T-helper 2 cell treated with Interferon-gamma antibody and Interleukin-4, amounts not matched to agents 5 μg/mL and 100 μg/mL, for 36 hours (primary cell): Measurements from ENCODE around the gene PDE6G.

Source experiments
- DNase-seq: peaks from one replicate; pipeline ENCODE4 v3.0.0; 2021; ENCODE audit warnings: low spot score
- H3K27ac Mint-ChIP-seq: one replicate; pipeline ENCODE4 v1.8.0; 2021; ENCODE audit warnings: mild to moderate bottlenecking, mixed read lengths
- H3K27me3 Mint-ChIP-seq: one replicate; pipeline ENCODE4 v1.8.0; 2021; ENCODE audit warnings: low read depth, mixed read lengths
- H3K36me3 Mint-ChIP-seq: one replicate; pipeline ENCODE4 v1.8.0; 2021; ENCODE audit warnings: low read depth, mixed read lengths
- H3K4me1 Mint-ChIP-seq: one replicate; pipeline ENCODE4 v1.8.0; 2021; ENCODE audit warnings: low read depth, mixed read lengths
- H3K4me3 Mint-ChIP-seq: one replicate; pipeline ENCODE4 v1.8.0; 2022; ENCODE audit warnings: mild to moderate bottlenecking, moderate library complexity, mixed read lengths
- H3K9me3 Mint-ChIP-seq: one replicate; pipeline ENCODE4 v1.8.0; 2021; ENCODE audit warnings: mixed read lengths

PDE6G gene

DNA sequence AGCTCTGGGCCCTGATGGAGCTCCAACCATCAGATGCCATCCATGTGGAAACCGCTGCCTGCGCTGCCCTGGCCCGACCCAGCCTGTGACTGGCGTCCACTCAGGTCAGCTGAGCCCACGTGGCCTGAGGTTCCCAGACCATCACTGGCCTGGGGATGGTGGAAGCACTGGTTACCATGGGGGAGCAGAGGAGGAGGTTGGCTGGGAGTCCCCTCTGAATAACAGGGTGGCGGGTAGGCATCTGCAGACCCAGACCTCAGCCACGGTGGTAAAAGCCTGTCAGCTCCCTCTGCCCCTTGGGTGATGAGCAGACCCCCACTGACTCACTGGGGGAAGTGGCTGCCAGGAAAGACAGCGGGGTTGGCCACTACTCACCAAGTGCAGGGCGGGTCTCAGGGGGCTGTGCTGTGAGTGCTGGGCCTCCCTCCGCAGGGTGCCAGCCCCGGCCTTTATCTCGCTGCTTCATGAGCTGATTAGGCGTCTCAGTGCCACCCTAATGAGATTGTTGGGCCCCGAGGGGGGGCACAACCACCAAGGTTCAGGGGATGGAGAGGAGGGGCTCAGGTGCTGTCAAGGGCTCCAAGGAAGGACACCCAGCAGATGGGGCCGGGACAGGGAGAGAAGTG is at the start of gene PDE6G:
Gene PDE6G, minus strand, starts transcription at position 425 of the 626 bp plus-strand sequence. CDS start 3,237 bp downstream, outside the sequence.
- H3K4me1 Mint-ChIP-seq = peaks cover 16% of the 10 kb centered on the region
- H3K27me3 Mint-ChIP-seq = no peaks in the 10 kb centered on the region
- DNase-seq = no peak
- H3K9me3 Mint-ChIP-seq = no peaks in the 10 kb centered on the region
- H3K4me3 Mint-ChIP-seq = peak within 1 kb of the TSS; percentile 15
- H3K36me3 Mint-ChIP-seq = no peaks in the 10 kb centered on the region
- H3K27ac Mint-ChIP-seq = peak within 1 kb of the TSS; percentile 60

DNA sequence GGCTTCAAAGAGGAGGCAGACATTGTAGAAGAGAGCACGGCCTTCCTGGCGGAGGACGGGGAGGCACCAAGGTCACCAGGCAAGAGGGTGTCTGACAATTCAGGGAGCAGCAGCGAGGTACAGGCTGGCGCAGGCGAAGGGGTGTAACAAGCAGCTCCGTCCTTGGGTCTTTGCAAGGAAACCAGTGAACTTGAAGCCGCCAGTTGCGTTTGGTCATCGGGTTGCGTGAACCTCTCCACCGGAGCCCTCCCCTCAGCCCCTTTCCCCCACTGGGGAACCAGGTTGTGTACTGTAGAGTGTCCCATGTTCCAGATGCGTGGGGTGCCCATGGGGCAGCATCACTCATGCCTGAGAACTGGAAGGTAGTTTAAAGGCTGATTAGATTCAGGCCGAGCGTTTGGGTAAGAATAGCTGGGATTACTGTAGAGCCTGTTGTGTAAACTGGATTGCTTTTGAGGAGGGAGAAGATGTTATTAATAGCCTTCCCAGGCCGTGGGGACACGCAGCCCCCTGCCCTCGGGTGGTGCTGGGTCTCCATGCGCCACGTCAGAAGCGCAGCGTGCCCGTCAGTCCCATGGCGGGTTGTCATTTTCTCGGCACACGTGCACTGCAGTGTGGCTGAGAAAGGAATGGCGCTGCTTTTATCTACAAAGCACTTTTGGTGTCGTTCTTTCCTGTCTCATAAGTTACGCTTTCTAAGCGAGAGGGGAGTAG is 49.3 kb upstream of the PDE6G start:
- peaks cover 37% of the 10 kb centered on the region for H3K36me3 Mint-ChIP-seq
- no peak for DNase-seq
- no peak overlapping the region for H3K4me3 Mint-ChIP-seq
- peaks cover 13% of the 10 kb centered on the region for H3K4me1 Mint-ChIP-seq
- no peak overlapping the region for H3K27ac Mint-ChIP-seq
- no peaks in the 10 kb centered on the region for H3K27me3 Mint-ChIP-seq
- H3K9me3 Mint-ChIP-seq = no peaks in the 10 kb centered on the region

DNA sequence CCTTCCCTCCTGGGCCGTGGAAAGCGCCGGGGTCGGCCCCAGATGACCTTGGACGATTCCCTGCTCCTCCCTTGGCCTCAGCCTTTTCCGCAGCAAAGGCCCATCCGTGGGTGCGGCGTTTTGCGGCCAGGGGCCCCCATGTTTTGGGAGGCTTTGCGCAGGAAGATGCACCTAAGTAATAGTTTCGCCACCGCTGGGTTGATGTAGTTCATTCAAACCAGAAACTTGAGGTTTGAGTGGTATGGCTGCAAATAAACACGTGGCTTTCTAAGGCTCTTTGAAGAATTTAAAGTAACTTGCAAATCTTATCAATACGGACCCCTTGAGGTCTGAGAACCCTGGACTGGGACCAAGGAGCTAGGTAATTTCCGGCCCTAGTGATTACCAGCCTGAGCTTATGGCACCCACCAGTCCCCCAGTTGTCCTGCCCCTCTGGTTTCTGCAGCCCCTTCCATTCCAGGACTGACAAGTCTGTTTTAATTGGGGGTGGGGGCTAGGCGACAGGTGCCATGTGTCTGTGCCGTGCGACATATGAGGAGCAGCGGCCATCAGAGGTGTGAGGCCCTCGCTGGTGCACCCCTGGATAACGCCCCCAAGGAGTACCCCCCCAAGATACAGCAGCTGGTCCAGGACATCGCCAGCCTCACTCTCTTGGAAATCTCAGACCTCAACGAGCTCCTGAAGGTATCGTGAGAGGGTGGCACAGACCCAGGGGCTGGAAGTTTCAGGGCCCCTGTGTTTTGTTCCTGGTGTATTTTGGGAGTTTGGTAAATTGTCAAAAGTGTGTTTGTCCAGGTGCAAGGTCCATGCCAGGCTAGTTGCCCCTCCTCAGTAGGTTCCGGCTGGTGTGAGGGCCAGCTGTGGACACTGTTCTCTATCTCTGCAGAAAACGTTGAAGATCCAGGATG is 47.7 kb upstream of the PDE6G start:
- Mint-ChIP-seq H3K4me1 (peaks cover 11% of the 10 kb centered on the region), H3K27me3 (no peaks in the 10 kb centered on the region), H3K27ac (peak overlapping the region; percentile 77), H3K36me3 (peaks cover 39% of the 10 kb centered on the region), H3K4me3 (peak overlapping the region; percentile 83), H3K9me3 (no peaks in the 10 kb centered on the region)
- DNase-seq = no peak

DNA sequence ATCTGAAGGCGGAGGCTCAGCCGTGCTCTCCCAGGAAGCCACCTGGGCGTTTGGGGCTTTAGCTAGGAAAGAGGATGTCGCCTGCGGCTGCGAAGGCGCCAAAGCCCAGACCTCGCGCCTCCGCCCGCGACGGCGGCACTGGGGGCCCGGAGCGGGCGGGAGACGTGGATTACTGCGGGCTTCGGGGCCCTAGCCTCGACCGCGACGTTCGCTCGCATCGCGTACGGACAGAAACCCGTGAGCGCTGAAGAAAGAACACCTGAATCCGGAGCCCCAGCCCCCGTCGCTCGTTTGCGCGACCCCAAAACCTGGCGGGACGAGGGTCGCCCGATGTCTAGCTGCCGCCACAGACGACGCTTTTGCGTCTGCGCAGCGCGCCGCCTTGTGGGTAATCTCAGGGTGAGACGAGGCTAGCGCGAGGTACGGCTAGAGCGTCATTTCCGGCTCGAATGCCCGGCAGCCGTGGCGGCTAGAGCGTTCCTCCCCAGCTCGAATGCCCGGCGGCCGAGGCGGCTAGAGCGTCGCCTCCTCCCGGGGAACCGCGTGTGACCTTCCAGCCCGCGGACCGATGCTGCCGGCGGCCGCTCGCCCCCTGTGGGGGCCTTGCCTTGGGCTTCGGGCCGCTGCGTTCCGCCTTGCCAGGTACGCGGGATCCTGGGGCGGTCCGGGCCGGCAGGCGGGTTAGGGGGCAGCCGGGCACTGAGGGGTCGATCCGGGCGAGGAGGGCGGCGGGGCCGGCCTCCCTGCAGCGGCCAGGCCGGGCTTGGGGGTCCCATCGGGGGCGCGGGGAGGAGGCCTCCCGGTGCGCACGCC is 46.8 kb upstream of the PDE6G start, which contains the start of gene MRPL12:
Gene MRPL12, plus strand, starts transcription at position 434 of the 813 bp plus-strand sequence. Its CDS starts 135 bp downstream, at position 569.
- Mint-ChIP-seq H3K27ac (peak within 1 kb of the TSS; percentile 96), H3K36me3 (peaks cover 44% of the 10 kb centered on the region), H3K27me3 (no peaks in the 10 kb centered on the region), H3K4me1 (peaks cover 11% of the 10 kb centered on the region), H3K9me3 (no peaks in the 10 kb centered on the region), H3K4me3 (peak within 1 kb of the TSS; percentile 97)
- DNase-seq = peak; percentile 90

DNA sequence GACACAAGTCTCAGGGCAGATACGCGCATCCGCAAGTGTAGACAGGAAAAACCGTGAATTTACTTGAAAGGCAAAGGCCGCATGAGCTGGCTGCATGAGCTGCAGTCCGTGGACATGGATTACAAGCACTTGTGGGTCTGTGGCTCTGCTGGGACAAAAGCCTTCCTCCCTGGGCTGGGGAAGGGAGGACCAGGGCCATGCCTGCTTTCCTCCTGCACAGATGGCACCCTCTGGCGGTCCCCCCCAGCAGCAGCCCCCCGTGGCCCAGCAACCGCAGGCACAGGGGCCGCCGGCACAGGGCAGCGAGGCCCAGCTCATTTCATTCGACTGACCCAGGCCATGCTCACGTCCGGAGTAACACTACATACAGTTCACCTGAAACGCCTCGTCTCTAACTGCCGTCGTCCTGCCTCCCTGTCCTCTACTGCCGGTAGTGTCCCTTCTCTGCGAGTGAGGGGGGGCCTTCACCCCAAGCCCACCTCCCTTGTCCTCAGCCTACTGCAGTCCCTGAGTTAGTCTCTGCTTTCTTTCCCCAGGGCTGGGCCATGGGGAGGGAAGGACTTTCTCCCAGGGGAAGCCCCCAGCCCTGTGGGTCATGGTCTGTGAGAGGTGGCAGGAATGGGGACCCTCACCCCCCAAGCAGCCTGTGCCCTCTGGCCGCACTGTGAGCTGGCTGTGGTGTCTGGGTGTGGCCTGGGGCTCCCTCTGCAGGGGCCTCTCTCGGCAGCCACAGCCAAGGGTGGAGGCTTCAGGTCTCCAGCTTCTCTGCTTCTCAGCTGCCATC is 45.1 kb upstream of the PDE6G start:
- Mint-ChIP-seq H3K4me1 (peaks cover 11% of the 10 kb centered on the region), H3K27ac (peak overlapping the region; percentile 45), H3K36me3 (peaks cover 53% of the 10 kb centered on the region), H3K27me3 (no peaks in the 10 kb centered on the region), H3K9me3 (no peaks in the 10 kb centered on the region), H3K4me3 (peak overlapping the region; percentile 97)
- no peak for DNase-seq

DNA sequence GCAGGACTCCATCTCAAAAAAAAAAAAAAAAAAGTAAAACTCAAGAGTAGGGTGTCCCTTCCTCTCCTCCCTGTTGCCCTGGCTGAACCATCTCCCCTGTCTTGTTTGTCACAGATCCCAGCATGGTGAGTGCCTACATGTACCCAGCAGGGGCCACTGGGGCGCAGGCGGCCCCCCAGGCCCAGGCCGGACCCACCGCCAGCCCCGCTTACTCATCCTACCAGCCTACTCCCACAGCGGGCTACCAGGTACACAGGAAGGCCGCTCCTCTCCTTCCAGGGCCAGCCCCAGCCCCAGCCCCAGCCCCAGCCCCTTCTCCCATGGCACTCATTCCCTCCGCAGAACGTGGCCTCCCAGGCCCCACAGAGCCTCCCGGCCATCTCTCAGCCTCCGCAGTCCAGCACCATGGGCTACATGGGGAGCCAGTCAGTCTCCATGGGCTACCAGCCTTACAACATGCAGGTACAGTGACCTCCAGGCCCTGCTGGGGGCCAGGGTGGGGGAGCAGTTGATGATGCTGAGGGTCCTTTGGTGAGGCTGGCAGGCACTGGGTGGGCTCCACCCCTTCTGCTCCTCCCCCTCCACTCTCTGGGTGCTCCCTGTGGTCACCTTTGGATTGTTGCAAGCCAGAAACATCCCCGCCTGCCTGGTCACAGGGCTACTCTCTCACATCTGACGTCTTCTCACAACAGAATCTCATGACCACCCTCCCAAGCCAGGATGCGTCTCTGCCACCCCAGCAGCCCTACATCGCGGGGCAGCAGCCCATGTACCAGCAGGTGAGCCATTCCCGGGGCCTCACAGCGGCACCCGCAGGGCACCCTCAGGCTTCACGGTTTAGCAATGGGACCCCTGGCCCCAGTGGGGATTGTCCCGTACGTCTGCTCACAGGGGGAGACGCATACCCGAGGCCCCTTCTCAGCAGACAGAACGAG is 44.3 kb upstream of the PDE6G start:
- peaks cover 50% of the 10 kb centered on the region for H3K36me3 Mint-ChIP-seq
- H3K27me3 Mint-ChIP-seq = no peaks in the 10 kb centered on the region
- H3K4me1 Mint-ChIP-seq = peaks cover 11% of the 10 kb centered on the region
- H3K27ac Mint-ChIP-seq = no peak overlapping the region
- no peak for DNase-seq
- H3K4me3 Mint-ChIP-seq = peak overlapping the region; percentile 48
- H3K9me3 Mint-ChIP-seq = no peaks in the 10 kb centered on the region

DNA sequence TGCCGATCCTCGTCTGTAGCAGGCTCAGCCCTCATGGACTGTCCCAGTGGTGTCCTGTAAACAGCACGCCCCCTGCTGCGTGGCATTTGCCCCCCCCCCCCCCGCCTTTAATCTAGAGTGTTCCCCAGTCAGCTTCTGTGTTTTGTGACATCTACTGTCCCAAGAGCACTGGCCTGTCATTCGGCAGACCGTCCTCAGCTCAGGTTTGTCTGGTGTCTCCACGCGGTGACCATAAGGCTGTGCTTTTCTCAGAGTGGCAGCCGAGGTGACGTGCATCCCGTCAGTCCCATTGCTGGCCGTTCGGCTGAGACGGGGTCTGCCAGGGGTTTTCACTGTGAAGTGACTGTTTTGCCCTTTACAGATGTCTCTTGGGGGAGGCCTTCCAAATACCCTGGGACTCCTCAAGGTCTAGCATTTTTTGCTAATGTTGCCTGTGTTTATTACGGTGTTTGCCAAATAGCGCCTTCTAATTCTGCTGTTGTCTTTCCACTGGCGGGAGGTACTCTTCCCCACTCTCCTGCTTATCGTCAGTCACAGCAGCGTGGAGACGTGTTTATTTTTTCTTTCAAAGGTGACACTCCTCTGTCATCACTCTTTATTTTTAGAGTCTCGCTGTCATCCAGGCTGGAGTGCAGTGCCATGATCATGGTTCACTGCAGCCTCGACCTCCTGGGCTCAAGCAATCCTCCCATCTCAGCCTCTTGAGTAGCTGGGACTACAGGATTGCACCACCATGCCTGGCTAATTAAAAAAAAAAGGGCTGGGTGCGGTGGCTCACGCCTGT is 41.1 kb upstream of the PDE6G start:
- DNase-seq = no peak
- Mint-ChIP-seq H3K27me3 (no peaks in the 10 kb centered on the region), H3K4me3 (no peak overlapping the region), H3K36me3 (peaks cover 40% of the 10 kb centered on the region), H3K4me1 (peaks cover 6% of the 10 kb centered on the region), H3K9me3 (no peaks in the 10 kb centered on the region), H3K27ac (no peak overlapping the region)

DNA sequence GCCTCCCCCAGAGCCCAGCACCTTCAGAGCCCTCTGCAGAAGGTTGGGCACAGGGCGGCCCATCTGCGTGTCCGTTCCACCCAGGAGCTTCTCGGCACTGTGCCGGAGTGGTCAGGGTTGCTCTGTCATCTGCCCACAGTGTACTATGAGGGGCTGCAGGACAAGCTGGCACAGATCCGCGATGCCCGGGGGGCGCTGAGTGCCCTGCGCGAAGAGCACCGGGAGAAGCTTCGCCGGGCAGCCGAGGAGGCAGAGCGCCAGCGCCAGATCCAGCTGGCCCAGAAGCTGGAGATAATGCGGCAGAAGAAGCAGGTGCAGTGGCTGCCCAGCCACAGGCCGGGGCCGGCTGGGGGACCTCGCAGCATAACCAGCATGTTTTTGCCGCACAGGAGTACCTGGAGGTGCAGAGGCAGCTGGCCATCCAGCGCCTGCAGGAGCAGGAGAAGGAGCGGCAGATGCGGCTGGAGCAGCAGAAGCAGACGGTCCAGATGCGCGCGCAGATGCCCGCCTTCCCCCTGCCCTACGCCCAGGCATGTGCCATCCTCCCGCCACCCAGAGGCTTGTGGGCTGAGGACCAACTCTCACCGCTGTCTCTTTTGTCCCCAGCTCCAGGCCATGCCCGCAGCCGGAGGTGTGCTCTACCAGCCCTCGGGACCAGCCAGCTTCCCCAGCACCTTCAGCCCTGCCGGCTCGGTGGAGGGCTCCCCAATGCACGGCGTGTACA is 40.0 kb upstream of the PDE6G start:
- no peaks in the 10 kb centered on the region for H3K9me3 Mint-ChIP-seq
- no peaks in the 10 kb centered on the region for H3K4me1 Mint-ChIP-seq
- no peak overlapping the region for H3K4me3 Mint-ChIP-seq
- no peak overlapping the region for H3K27ac Mint-ChIP-seq
- DNase-seq = no peak
- peaks cover 39% of the 10 kb centered on the region for H3K36me3 Mint-ChIP-seq
- H3K27me3 Mint-ChIP-seq = no peaks in the 10 kb centered on the region

DNA sequence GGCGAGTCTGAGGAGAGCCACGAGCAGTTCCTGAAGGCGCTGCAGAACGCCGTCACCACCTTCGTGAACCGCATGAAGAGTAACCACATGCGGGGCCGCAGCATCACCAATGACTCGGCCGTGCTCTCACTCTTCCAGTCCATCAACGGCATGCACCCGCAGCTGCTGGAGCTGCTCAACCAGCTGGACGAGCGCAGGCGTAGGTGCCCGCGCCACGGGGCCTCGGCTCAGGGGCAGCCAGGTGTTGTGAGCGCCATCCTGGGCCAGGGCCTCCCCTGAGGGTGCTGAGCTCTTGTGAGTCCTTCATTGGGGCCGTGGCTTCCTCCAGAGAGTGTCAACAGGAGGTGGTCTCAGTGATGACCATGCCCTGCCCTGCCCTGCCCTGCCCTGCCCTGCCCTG is 39.5 kb upstream of the PDE6G start:
- Mint-ChIP-seq H3K27me3 (no peaks in the 10 kb centered on the region), H3K4me3 (no peak overlapping the region), H3K9me3 (no peaks in the 10 kb centered on the region), H3K36me3 (peaks cover 41% of the 10 kb centered on the region), H3K27ac (no peak overlapping the region), H3K4me1 (no peaks in the 10 kb centered on the region)
- no peak for DNase-seq

DNA sequence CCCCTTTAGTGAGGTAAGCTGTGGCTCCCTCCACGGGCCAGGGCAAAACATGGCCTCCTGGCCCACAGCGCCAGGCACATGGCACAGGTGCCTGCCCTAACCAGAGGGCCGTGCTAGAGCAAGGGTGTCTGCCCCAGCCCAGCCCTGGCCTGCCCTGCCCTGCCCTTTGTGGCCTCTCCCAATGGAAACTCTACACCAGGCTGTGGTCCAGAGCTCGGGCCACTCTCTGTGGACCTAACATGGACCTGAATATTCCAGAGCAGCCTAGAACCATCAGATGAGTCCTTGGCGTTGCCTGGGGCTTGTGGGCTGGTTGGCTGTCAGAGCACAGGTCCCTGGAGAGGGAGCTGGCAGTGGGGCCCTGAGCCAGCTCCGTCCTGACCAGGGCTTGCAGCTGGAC is 38.9 kb upstream of the PDE6G start:
- peaks cover 41% of the 10 kb centered on the region for H3K36me3 Mint-ChIP-seq
- H3K4me1 Mint-ChIP-seq = no peaks in the 10 kb centered on the region
- H3K27me3 Mint-ChIP-seq = no peaks in the 10 kb centered on the region
- no peak overlapping the region for H3K27ac Mint-ChIP-seq
- H3K4me3 Mint-ChIP-seq = no peak overlapping the region
- no peaks in the 10 kb centered on the region for H3K9me3 Mint-ChIP-seq
- no peak for DNase-seq

DNA sequence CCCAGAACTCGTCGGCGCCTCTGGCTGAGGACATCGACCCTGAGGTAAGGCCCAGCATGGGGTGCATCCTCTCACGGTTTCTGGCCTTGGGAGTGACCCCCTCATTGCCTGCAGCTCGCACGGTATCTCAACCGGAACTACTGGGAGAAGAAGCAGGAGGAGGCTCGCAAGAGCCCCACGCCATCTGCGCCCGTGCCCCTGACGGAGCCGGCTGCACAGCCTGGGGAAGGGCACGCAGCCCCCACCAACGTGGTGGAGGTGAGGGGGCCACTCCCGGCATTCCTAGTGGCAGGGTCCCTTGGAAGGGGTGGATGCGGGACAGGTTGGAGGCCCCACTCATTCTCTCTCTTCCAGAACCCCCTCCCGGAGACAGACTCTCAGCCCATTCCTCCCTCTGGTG is 38.5 kb upstream of the PDE6G start:
- no peak for DNase-seq
- Mint-ChIP-seq H3K4me1 (no peaks in the 10 kb centered on the region), H3K36me3 (peaks cover 45% of the 10 kb centered on the region), H3K27ac (no peak overlapping the region), H3K4me3 (no peak overlapping the region), H3K27me3 (no peaks in the 10 kb centered on the region), H3K9me3 (no peaks in the 10 kb centered on the region)
